PC-3 (cell line): ENCODE data around the gene SLC13A4.

ENCODE experiments used
- CTCF ChIP-seq: fragments of 300-600 bp; sonication (generic); conservative IDR thresholded peaks from 2 replicates; pipeline ENCODE4 v1.5.1; 2017; ENCODE audit warnings: antibody characterized with exemption, low read depth, mild to moderate bottlenecking, low read length
- EZH2phosphoT487 ChIP-seq: fragments of 300-600 bp; sonication (generic); IDR thresholded peaks from 2 replicates; pipeline ENCODE4 v1.6.1; 2018; ENCODE audit warnings: mild to moderate bottlenecking, antibody characterized with exemption, low read length, borderline replicate concordance

- TF ChIP-seq EZH2phosphoT487 (no peak), CTCF (no peak)
Observed at GRCh38 chr7:135734343-135734689, 6.3 kb upstream of the SLC13A4 start.
